ENCODE results near the gene ATP11A. TPM values are rescaled to one million over a fixed set of nuclear protein-coding genes. Genes with fewer than 3 reads are reported as not detected.

Gene ATP11A
- total RNA-seq, 1 experiment from 2014 or later = 65.3 TPM

DNA sequence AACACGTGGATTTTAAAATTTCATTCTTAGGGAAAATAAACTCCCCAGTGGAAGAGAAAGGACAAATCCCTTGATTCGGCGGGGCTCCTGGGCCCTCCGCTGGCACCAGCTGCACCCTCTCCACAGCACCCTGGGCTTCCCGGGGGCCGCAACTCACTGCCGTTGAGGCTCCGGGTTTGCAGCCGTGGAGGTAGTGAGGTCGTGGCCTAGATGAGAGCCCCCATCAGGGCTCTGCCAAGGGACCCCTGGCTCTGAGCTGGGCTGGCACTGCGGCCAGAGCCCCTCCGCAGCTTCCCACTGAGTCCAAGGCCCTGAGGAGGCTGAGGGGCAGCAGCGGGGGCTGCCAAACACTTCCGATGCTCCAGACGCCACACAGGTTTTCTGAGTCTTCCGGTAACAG, 145.5 kb downstream of the ATP11A start:
- no peak overlapping the region for H3K56ac ChIP-seq (ENCODE audit: insufficient read length, low read depth, low read length)
- no peak overlapping the region for H3T11ph ChIP-seq (ENCODE audit: low read length)
- H2BK20ac ChIP-seq (ENCODE audit: low read depth, low read length, poor library complexity, severe bottlenecking) = no peak overlapping the region
- peak overlapping the region in 1 of 3 experiments; percentile 28; a peak in 1 of 7 replicates for H3K27ac Mint-ChIP-seq
- no peaks in the 10 kb centered on the region for H4K20me1 ChIP-seq (ENCODE audit: control insufficient read depth, insufficient read depth, insufficient read length)
- no peak for DNase-seq
- no peak overlapping the region for H4K5ac ChIP-seq (ENCODE audit: insufficient read length, low read depth, low read length)
- H3K14ac ChIP-seq (ENCODE audit: insufficient read depth, low read length) = no peak overlapping the region
- H2AFZ ChIP-seq (ENCODE audit: low read length) = no peak overlapping the region
- H3K27me3 Mint-ChIP-seq (ENCODE audit: low read depth) = no peaks in the 10 kb centered on the region
- H3K79me1 ChIP-seq (ENCODE audit: insufficient read depth, low read depth, low read length, poor library complexity, severe bottlenecking) = no peaks in the 10 kb centered on the region
- no peak overlapping the region for H3K9ac ChIP-seq (ENCODE audit: extremely low read depth, insufficient read length, low read length)
- no peak overlapping the region for H3K4me3 Mint-ChIP-seq
- no peaks in the 10 kb centered on the region for H3K4me1 Mint-ChIP-seq
- H3K27me3 ChIP-seq (ENCODE audit: insufficient read depth, low read length) = no peaks in the 10 kb centered on the region
- no peak overlapping the region for H3K23ac ChIP-seq (ENCODE audit: insufficient read length, low read depth, low read length)
- no peaks in the 10 kb centered on the region for H3K9me3 Mint-ChIP-seq
- no peak overlapping the region for H2BK12ac ChIP-seq (ENCODE audit: insufficient read length, low read depth, low read length)
- no peak overlapping the region for H3K4ac ChIP-seq (ENCODE audit: low read depth, low read length)
- H3K36me3 Mint-ChIP-seq (ENCODE audit: insufficient read depth in 1 of 3, low read depth in 3 of 3) = peaks cover 49 to 80% (median 78%) of the 10 kb centered on the region in 3 experiments
- H3K4me2 ChIP-seq (ENCODE audit: insufficient read depth, insufficient read length, low read length) = no peak overlapping the region
- no peaks in the 10 kb centered on the region for H3K9me3 ChIP-seq (ENCODE audit: control insufficient read depth, low read depth, low read length)
- no peaks in the 10 kb centered on the region; the same call in 1 of the 2 replicates for H3K79me2 ChIP-seq (ENCODE audit: insufficient read depth, low read length)
- H2BK5ac ChIP-seq (ENCODE audit: insufficient read length, low read length) = no peak overlapping the region
- H3K18ac ChIP-seq (ENCODE audit: insufficient read length, low read depth, low read length) = no peak overlapping the region
- H3K23me2 ChIP-seq (ENCODE audit: insufficient read length, low read depth, low read length, poor library complexity, severe bottlenecking) = peaks cover 3% of the 10 kb centered on the region
- WGBS (ENCODE audit: extremely low coverage, insufficient read length, low lambda C conversion rate) = no CpG with 5 or more reads among the region's 16 CpGs
- no peak overlapping the region for H4K91ac ChIP-seq (ENCODE audit: insufficient read length, low read depth, low read length)
- H2AK5ac ChIP-seq (ENCODE audit: insufficient read length, low read length) = no peak overlapping the region
- H2BK120ac ChIP-seq (ENCODE audit: low read depth, low read length, poor library complexity, severe bottlenecking) = no peak overlapping the region
- no peaks in the 10 kb centered on the region for H3K4me1 ChIP-seq (ENCODE audit: insufficient read depth, low read length)
- H2BK15ac ChIP-seq (ENCODE audit: low read depth, low read length) = no peak overlapping the region
- TF ChIP-seq, protein P1, sequence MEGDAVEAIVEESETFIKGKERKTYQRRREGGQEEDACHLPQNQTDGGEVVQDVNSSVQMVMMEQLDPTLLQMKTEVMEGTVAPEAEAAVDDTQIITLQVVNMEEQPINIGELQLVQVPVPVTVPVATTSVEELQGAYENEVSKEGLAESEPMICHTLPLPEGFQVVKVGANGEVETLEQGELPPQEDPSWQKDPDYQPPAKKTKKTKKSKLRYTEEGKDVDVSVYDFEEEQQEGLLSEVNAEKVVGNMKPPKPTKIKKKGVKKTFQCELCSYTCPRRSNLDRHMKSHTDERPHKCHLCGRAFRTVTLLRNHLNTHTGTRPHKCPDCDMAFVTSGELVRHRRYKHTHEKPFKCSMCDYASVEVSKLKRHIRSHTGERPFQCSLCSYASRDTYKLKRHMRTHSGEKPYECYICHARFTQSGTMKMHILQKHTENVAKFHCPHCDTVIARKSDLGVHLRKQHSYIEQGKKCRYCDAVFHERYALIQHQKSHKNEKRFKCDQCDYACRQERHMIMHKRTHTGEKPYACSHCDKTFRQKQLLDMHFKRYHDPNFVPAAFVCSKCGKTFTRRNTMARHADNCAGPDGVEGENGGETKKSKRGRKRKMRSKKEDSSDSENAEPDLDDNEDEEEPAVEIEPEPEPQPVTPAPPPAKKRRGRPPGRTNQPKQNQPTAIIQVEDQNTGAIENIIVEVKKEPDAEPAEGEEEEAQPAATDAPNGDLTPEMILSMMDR (conservative IDR thresholded peaks at IDR 0.05) = no peak
- H3K27ac ChIP-seq (ENCODE audit: insufficient read length, low read depth, low read length) = no peak overlapping the region
- no peak overlapping the region for H4K8ac ChIP-seq (replicated peaks; ENCODE audit: insufficient read length, low read depth, low read length)

All from H9 (cell line).